ENCODE results near the gene UBN1. TPM values are rescaled to one million over a fixed set of nuclear protein-coding genes. Genes with fewer than 3 reads are reported as not detected.

Gene UBN1
- total and polyA plus RNA-seq, 2 of the 13 experiments (the other 11 are each of a cell fraction or from before 2014, with no cell fraction given), result 10.6 to 23.5 TPM

- 66% methylated on average over 9 of the region's 13 CpGs for WGBS (ENCODE audit: low lambda C conversion rate)
- H3K9ac ChIP-seq (ENCODE audit: insufficient read depth, low read depth, low read length), result no peak overlapping the region
- H3K4me1 ChIP-seq (ENCODE audit: insufficient read depth, low read length), result peaks cover 29% of the 10 kb centered on the region
- no peak overlapping the region for H2AFZ ChIP-seq (ENCODE audit: low read length)
- H3K4me2 ChIP-seq (ENCODE audit: low read depth, low read length), result no peak overlapping the region
- in situ Hi-C loops (cut with HindIII; ENCODE audit: extremely low pct_ligation_motif_present, low pct_unique_long_range_greater_than_20kb), result no loop called here
- H3K4me3 ChIP-seq (replicated peaks in 1 of 3; ENCODE audit: insufficient read depth in 1 of 3, low read depth in 2 of 3, low read length in 3 of 3), result no peak overlapping the region
- H3K79me2 ChIP-seq (ENCODE audit: insufficient read depth, low read length), result no peaks in the 10 kb centered on the region
- H4K20me1 ChIP-seq (ENCODE audit: insufficient read depth, low read length), result no peaks in the 10 kb centered on the region
- intact Hi-C loops (cut with micrococcal nuclease; ENCODE audit: unreplicated experiment), result no loop called here
- POLR2A ChIA-PET, result no interaction called here
- H3K36me3 ChIP-seq (replicated peaks in 1 of 2; ENCODE audit: control insufficient read depth in 1 of 2, insufficient read depth in 2 of 2, low read length in 2 of 2), result no peaks in the 10 kb centered on the region
- H3K27me3 ChIP-seq (ENCODE audit: control insufficient read depth in 1 of 2, insufficient read depth in 2 of 2, low read length in 2 of 2), result no peaks in the 10 kb centered on the region
- CTCF ChIA-PET (ENCODE audit: low intra/inter-chr PET ratio, low total read pairs), result no interaction called here
- FAIRE-seq (no peak), DNase-seq (ENCODE audit: low spot score) (no peak), ATAC-seq (no peak)
- TF ChIP-seq ZNF768 (CRISPR knock-in tag; IDR thresholded peaks at IDR 0.05) (peak; percentile 16; the same call in 1 of the 2 replicates), ZKSCAN5 (CRISPR knock-in tag; IDR thresholded peaks at IDR 0.05) (no peak), ZBTB21 (CRISPR knock-in tag; IDR thresholded peaks at IDR 0.05) (no peak), EP300 (IDR thresholded peaks at IDR 0.05; ENCODE audit: low read depth in 2 of 2, low read length in 2 of 2) (no peak), EP300 (CRISPR knock-in tag; IDR thresholded peaks at IDR 0.05; ENCODE audit: borderline replicate concordance) (no peak), ZNF280B (CRISPR knock-in tag; IDR thresholded peaks at IDR 0.05; ENCODE audit: borderline replicate concordance) (0 out of 2 replicates have a peak, but pooled peaks have one; percentile 33), HMGA1 (CRISPR knock-in tag; conservative IDR thresholded peaks at IDR 0.05) (no peak), E2F1 (CRISPR knock-in tag; IDR thresholded peaks at IDR 0.05) (no peak)
- BruUV-seq (replicated peaks), result no TSS peak
- no peaks in the 10 kb centered on the region for H3K9me3 ChIP-seq (ENCODE audit: low read length)
- H3K27ac ChIP-seq (ENCODE audit: extremely low read length, insufficient read depth, low read length), result no peak overlapping the region
These were observed 71.5 kb downstream of the UBN1 start for GRCh38 chr16:4918781-4919251.

All from HepG2 (cell line).